ENCODE results near the gene DZANK1.

The DZANK1 gene

DNA sequence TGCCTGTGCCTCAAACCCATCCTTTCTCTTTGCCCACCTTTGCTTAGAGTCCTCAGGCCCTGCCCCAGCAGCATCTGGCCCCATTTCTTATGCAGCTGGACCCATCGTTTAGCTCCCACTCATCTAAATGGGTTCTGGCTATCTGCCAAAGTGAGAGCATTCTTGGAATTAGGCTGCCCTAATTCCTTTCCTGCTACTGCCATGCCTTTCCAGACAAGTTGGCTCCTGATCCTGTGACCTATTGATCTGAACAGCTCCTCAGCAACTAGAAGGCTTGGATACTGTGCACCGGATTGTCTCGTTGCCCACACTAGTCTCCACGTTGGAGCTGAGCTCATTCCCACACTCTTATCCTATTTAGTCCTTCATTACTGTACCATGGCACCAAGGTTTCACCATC lies 22.9 kb downstream of the DZANK1 start:
- Histone ChIP-seq H3K27me3 (replicated peaks; ENCODE audit: control insufficient read depth, insufficient read depth, low read length, poor library complexity, severe bottlenecking) (no peaks in the 10 kb centered on the region), H3K36me3 (ENCODE audit: control insufficient read depth, insufficient read depth, low read length) (no peaks in the 10 kb centered on the region), H3K4me3 (ENCODE audit: insufficient read depth, low read depth, low read length, poor library complexity, severe bottlenecking) (no peak overlapping the region), H3K9me3 (ENCODE audit: control insufficient read depth, low read length) (no peaks in the 10 kb centered on the region), H3K4me1 (ENCODE audit: control insufficient read depth, insufficient read depth, low read length, poor library complexity, severe bottlenecking) (no peaks in the 10 kb centered on the region), H3K27ac (ENCODE audit: insufficient read depth, low read length, poor library complexity, severe bottlenecking) (no peak overlapping the region)
- no peak for DNase-seq

DNA sequence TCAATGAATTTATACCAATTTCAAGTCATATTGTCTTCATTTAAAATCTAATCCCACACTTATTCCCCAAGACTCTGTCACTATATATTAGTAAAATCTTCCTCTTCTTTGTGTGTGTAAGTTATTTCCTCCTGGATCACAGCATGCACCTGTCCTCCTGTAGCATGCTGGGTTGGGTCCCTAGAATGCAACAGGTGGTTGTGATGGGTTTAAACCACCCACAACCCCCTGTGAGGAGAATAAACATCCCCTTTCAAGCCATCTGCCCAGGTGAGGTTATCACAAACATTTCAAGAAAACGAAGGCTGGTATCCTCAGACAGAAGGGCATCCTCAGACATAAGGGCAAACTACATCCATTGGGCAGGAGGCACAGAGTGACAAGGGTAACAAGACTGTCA lies 26.4 kb downstream of the DZANK1 start:
- no peaks in the 10 kb centered on the region for H3K4me1 ChIP-seq (ENCODE audit: control insufficient read depth, insufficient read depth, low read length, poor library complexity, severe bottlenecking)
- no peak overlapping the region for H3K27ac ChIP-seq (ENCODE audit: insufficient read depth, low read length, poor library complexity, severe bottlenecking)
- no peak overlapping the region for H3K4me3 ChIP-seq (ENCODE audit: insufficient read depth, low read depth, low read length, poor library complexity, severe bottlenecking)
- no peaks in the 10 kb centered on the region for H3K27me3 ChIP-seq (replicated peaks; ENCODE audit: control insufficient read depth, insufficient read depth, low read length, poor library complexity, severe bottlenecking)
- no peaks in the 10 kb centered on the region for H3K9me3 ChIP-seq (ENCODE audit: control insufficient read depth, low read length)
- no peak for DNase-seq
- no peaks in the 10 kb centered on the region for H3K36me3 ChIP-seq (ENCODE audit: control insufficient read depth, insufficient read depth, low read length)

DNA sequence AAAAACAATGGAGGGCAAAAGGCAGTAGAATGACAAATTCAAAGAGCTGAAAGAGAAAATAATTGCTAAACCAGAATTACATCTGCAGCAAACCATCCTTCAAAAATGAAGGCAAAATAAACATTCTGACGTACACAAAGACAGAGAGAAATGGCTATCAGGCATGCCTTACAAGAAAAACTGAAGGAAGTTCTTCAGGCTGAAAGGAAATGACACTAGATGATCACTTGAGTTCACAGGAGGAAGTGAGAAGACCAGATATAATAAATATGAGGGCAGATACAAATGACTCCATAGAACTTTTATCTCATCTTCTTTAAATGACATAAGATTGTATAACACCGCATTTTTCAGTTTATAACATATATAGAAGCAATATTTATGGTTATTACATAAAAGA lies 30.0 kb downstream of the DZANK1 start:
- H3K36me3 ChIP-seq (ENCODE audit: control insufficient read depth, insufficient read depth, low read length) = no peaks in the 10 kb centered on the region
- no peaks in the 10 kb centered on the region for H3K4me1 ChIP-seq (ENCODE audit: control insufficient read depth, insufficient read depth, low read length, poor library complexity, severe bottlenecking)
- no peaks in the 10 kb centered on the region for H3K9me3 ChIP-seq (ENCODE audit: control insufficient read depth, low read length)
- no peak overlapping the region for H3K4me3 ChIP-seq (ENCODE audit: insufficient read depth, low read depth, low read length, poor library complexity, severe bottlenecking)
- no peak overlapping the region for H3K27ac ChIP-seq (ENCODE audit: insufficient read depth, low read length, poor library complexity, severe bottlenecking)
- DNase-seq = no peak
- H3K27me3 ChIP-seq (replicated peaks; ENCODE audit: control insufficient read depth, insufficient read depth, low read length, poor library complexity, severe bottlenecking) = no peaks in the 10 kb centered on the region

DNA sequence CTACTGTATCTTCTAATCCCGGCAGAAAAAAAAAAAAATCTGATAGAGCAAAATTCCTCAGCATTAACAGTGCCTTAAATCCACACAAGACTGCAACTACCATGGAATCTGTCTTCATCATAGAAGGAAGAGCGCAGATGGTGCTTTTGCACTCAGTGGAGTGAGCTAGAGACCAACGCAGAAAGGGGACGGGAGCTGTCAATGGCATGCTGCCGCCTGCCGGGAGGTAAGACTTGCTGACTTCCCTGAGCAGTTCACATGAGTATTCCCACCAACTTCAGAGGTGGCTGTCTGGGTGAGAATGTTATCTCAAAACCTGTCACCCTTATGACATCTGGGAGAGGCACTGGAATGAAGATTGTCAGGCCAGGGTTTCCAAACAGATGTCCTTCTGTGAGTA lies 35.6 kb downstream of the DZANK1 start:
- no peaks in the 10 kb centered on the region for H3K27me3 ChIP-seq (replicated peaks; ENCODE audit: control insufficient read depth, insufficient read depth, low read length, poor library complexity, severe bottlenecking)
- H3K4me3 ChIP-seq (ENCODE audit: insufficient read depth, low read depth, low read length, poor library complexity, severe bottlenecking) = no peak overlapping the region
- no peaks in the 10 kb centered on the region for H3K36me3 ChIP-seq (ENCODE audit: control insufficient read depth, insufficient read depth, low read length)
- H3K27ac ChIP-seq (ENCODE audit: insufficient read depth, low read length, poor library complexity, severe bottlenecking) = no peak overlapping the region
- no peaks in the 10 kb centered on the region for H3K4me1 ChIP-seq (ENCODE audit: control insufficient read depth, insufficient read depth, low read length, poor library complexity, severe bottlenecking)
- H3K9me3 ChIP-seq (ENCODE audit: control insufficient read depth, low read length) = no peaks in the 10 kb centered on the region
- no peak for DNase-seq

DNA sequence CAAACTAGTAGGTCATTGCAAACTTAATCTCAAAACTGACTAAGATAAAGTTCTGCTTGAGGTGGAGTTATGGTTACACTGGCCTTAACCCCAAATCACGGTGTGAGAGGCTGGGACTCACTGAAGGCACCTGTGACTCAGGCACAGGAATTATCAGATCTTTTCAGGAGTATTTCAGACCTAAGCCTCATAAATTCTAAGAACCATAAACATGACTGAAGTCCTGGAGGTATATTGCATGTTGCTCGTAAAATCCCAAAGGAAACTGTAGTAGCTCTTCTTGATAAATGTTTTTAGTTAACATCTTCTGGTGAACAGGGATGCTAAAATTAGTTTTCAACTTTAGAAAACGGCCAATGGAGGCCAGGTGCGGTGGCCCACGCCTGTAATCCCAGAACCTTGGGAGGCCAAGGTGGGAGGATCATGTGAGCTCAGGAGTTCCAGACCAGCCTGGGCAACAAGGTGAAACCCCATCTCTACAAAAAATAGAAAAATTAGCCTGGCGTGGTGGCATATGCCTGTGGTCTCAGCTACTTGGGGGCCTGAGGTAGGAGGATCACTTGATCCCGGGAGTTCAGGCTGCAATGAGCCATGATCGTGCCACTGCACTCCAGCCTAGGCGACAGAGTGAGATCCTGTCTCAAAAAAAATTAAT lies 36.5 kb downstream of the DZANK1 start:
- Histone ChIP-seq H3K4me3 (ENCODE audit: insufficient read depth, low read depth, low read length, poor library complexity, severe bottlenecking) (no peak overlapping the region), H3K27ac (ENCODE audit: insufficient read depth, low read length, poor library complexity, severe bottlenecking) (no peak overlapping the region), H3K27me3 (replicated peaks; ENCODE audit: control insufficient read depth, insufficient read depth, low read length, poor library complexity, severe bottlenecking) (no peaks in the 10 kb centered on the region), H3K9me3 (ENCODE audit: control insufficient read depth, low read length) (no peaks in the 10 kb centered on the region), H3K4me1 (ENCODE audit: control insufficient read depth, insufficient read depth, low read length, poor library complexity, severe bottlenecking) (no peaks in the 10 kb centered on the region), H3K36me3 (ENCODE audit: control insufficient read depth, insufficient read depth, low read length) (no peaks in the 10 kb centered on the region)
- DNase-seq = no peak

DNA sequence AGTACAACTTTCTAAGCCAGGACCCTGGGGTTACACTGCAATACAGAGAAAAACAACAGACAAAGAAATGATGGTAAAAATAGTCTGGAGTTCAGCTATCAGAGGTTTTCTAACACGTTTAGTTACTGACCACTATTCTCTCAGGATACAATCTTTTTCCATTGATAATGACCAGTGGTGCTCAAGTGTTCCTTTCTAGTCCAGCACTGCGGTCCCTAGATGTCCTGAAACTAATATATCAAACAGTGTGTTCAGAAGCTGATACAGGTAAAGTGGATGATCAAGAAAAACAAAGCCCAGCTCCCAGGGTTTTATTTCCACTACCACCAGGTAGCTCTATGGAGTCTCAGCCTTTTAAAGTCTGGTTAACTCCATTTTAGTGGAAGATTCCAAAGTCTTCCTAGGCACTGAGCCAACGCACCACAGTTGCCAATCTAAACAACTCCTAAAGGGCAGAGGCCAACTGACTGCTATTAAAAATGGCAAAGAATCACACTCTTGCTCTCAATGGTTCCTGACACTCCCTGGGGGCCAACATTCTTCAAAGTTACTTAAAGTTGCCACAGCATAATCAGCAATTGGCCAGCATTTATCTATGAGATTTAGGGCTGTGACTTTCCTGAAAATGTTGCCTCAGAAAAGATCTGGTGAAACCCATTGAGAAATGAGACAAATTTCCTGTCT lies 38.2 kb downstream of the DZANK1 start:
- H3K27me3 ChIP-seq (replicated peaks; ENCODE audit: control insufficient read depth, insufficient read depth, low read length, poor library complexity, severe bottlenecking) = no peaks in the 10 kb centered on the region
- H3K4me3 ChIP-seq (ENCODE audit: insufficient read depth, low read depth, low read length, poor library complexity, severe bottlenecking) = no peak overlapping the region
- no peaks in the 10 kb centered on the region for H3K9me3 ChIP-seq (ENCODE audit: control insufficient read depth, low read length)
- DNase-seq = no peak
- no peaks in the 10 kb centered on the region for H3K36me3 ChIP-seq (ENCODE audit: control insufficient read depth, insufficient read depth, low read length)
- no peaks in the 10 kb centered on the region for H3K4me1 ChIP-seq (ENCODE audit: control insufficient read depth, insufficient read depth, low read length, poor library complexity, severe bottlenecking)
- H3K27ac ChIP-seq (ENCODE audit: insufficient read depth, low read length, poor library complexity, severe bottlenecking) = no peak overlapping the region

DNA sequence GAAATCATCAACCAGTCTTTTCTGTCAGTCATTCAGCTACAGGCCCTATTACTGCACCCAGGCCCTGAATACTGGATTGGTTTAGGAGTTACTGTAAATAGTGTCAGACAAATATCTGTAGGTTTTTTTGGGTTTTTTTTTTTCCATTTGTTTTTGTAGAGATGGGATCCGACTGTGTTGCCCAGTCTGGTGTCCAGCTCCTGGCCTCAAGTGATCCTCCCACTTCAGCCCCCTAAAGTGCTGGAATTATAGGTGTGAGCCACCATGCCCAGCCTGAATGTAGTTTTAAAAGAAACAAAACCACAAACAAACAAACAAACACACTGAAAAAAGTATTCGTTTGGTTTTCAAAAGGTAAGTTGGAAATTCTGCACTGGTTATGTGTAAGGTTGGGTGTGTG lies 39.6 kb downstream of the DZANK1 start:
- no peaks in the 10 kb centered on the region for H3K27me3 ChIP-seq (replicated peaks; ENCODE audit: control insufficient read depth, insufficient read depth, low read length, poor library complexity, severe bottlenecking)

DNA sequence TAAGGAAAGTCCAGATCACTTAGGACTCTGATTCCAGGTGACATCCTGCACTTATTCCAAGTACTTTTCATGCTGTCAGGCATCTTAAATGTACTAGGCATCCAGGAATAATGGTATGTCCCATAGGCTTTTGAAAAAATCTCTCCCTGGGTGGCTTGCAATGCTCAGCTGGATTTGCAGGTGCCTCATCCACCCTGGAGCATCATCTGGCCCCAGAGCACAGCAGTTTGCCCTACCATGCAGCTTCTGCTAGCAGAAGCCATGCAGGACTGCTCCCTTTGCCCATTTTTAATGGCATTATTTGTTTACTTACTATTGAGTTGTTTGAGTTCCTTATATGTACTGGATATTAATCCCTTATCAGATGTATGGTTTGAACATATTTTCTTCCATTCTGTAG lies 45.2 kb downstream of the DZANK1 start:
- Histone ChIP-seq H3K4me3 (ENCODE audit: insufficient read depth, low read depth, low read length, poor library complexity, severe bottlenecking) (no peak overlapping the region), H3K27me3 (replicated peaks; ENCODE audit: control insufficient read depth, insufficient read depth, low read length, poor library complexity, severe bottlenecking) (no peaks in the 10 kb centered on the region), H3K9me3 (ENCODE audit: control insufficient read depth, low read length) (no peaks in the 10 kb centered on the region), H3K4me1 (ENCODE audit: control insufficient read depth, insufficient read depth, low read length, poor library complexity, severe bottlenecking) (no peaks in the 10 kb centered on the region), H3K27ac (ENCODE audit: insufficient read depth, low read length, poor library complexity, severe bottlenecking) (no peak overlapping the region), H3K36me3 (ENCODE audit: control insufficient read depth, insufficient read depth, low read length) (no peaks in the 10 kb centered on the region)
- DNase-seq = no peak

More for the DNA sequence above, 39.6 kb downstream of the DZANK1 start:
- Histone ChIP-seq H3K36me3 (ENCODE audit: control insufficient read depth, insufficient read depth, low read length) (no peaks in the 10 kb centered on the region), H3K4me3 (ENCODE audit: insufficient read depth, low read depth, low read length, poor library complexity, severe bottlenecking) (no peak overlapping the region), H3K9me3 (ENCODE audit: control insufficient read depth, low read length) (no peaks in the 10 kb centered on the region), H3K27ac (ENCODE audit: insufficient read depth, low read length, poor library complexity, severe bottlenecking) (no peak overlapping the region), H3K4me1 (ENCODE audit: control insufficient read depth, insufficient read depth, low read length, poor library complexity, severe bottlenecking) (no peaks in the 10 kb centered on the region)
- DNase-seq = no peak

DNA sequence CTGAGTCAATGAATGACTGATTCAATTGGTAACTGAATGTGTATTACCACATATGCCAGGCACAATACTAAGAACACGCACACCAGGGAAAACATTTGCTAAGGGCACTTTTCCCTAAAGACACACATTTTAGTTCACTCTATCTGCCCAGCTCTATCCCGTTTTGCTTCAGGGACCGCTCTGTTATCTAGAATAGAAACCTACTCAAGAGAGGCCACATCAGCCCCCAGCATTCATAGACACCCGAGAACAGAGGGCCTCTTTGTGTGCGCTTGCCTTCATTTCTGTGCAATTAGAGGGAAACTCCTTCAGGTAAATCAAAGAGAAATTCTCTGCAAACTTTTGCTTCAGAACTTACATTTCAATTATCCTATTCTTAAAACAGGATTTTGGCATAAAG lies 50.3 kb downstream of the DZANK1 start:
- no peak overlapping the region for H3K27ac ChIP-seq (ENCODE audit: insufficient read depth, low read length, poor library complexity, severe bottlenecking)
- no peaks in the 10 kb centered on the region for H3K9me3 ChIP-seq (ENCODE audit: control insufficient read depth, low read length)
- no peak overlapping the region for H3K4me3 ChIP-seq (ENCODE audit: insufficient read depth, low read depth, low read length, poor library complexity, severe bottlenecking)
- H3K36me3 ChIP-seq (ENCODE audit: control insufficient read depth, insufficient read depth, low read length) = no peaks in the 10 kb centered on the region
- DNase-seq = no peak
- no peaks in the 10 kb centered on the region for H3K4me1 ChIP-seq (ENCODE audit: control insufficient read depth, insufficient read depth, low read length, poor library complexity, severe bottlenecking)
- H3K27me3 ChIP-seq (replicated peaks; ENCODE audit: control insufficient read depth, insufficient read depth, low read length, poor library complexity, severe bottlenecking) = no peaks in the 10 kb centered on the region

DNA sequence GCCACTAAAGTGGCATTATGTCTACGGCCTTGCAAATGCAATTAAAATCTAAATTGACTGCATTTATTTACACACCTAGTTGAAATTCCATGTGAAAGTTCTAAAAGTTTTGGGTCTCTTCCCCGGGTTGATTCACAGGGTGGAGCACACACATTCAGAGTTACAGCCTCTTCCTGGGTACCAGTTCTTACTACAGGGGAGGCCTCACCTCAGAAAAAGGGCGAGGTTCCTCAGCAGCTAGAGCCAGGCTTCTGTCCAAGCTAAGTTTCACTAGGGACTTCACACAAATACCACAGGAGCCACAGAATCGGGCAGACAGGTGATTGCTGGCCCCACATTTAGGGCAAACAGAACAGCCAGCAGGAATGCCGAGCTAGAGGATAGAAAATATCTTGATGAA lies 52.7 kb downstream of the DZANK1 start:
- DNase-seq = no peak
- Histone ChIP-seq H3K4me1 (ENCODE audit: control insufficient read depth, insufficient read depth, low read length, poor library complexity, severe bottlenecking) (no peaks in the 10 kb centered on the region), H3K9me3 (ENCODE audit: control insufficient read depth, low read length) (no peaks in the 10 kb centered on the region), H3K36me3 (ENCODE audit: control insufficient read depth, insufficient read depth, low read length) (no peaks in the 10 kb centered on the region), H3K27ac (ENCODE audit: insufficient read depth, low read length, poor library complexity, severe bottlenecking) (no peak overlapping the region), H3K4me3 (ENCODE audit: insufficient read depth, low read depth, low read length, poor library complexity, severe bottlenecking) (no peak overlapping the region), H3K27me3 (replicated peaks; ENCODE audit: control insufficient read depth, insufficient read depth, low read length, poor library complexity, severe bottlenecking) (no peaks in the 10 kb centered on the region)

Measured in effector memory CD4-positive, alpha-beta T cell (primary cell).